GM21367 (cell line): ENCODE measurements around the gene ADCY4.
"Not testable (repeated sequence)": the region's sequence is repeated elsewhere in the genome, so short reads cannot be mapped to it uniquely, and the experiment has no call there.

Experiments
- ATAC-seq: cut with Tn5 transposase; IDR thresholded peaks from one replicate; pipeline ENCODE4 v1.9.1; 2021; ENCODE audit not compliant: unreplicated experiment

ADCY4 gene

GRCh38 chr14:24334431-24335291 lies at the start of gene ADCY4:
Gene ADCY4, minus strand, starts transcription at chr14:24335071. Its CDS starts 419 bp downstream, at chr14:24334652.
- no peak for ATAC-seq

- ATAC-seq, result no peak
These were observed 49.3 kb upstream of the ADCY4 start for GRCh38 chr14:24384169-24384568.

GRCh38 chr14:24382064-24382371 lies 47.1 kb upstream of the ADCY4 start:
- no peak for ATAC-seq

- no peak for ATAC-seq
These were observed 46.6 kb upstream of the ADCY4 start for GRCh38 chr14:24381363-24382063.

GRCh38 chr14:24379907-24380730 lies 45.2 kb upstream of the ADCY4 start:
- no peak for ATAC-seq

GRCh38 chr14:24378981-24379906 lies 44.4 kb upstream of the ADCY4 start:
- no peak for ATAC-seq

GRCh38 chr14:24378327-24378726 lies 43.5 kb upstream of the ADCY4 start:
- no peak for ATAC-seq

- ATAC-seq, result no peak
These were observed 42.8 kb upstream of the ADCY4 start for GRCh38 chr14:24377657-24378056.

- ATAC-seq, result no peak
These were observed 42.3 kb upstream of the ADCY4 start for GRCh38 chr14:24377126-24377525.

GRCh38 chr14:24376448-24377070 lies 41.7 kb upstream of the ADCY4 start:
- no peak for ATAC-seq

GRCh38 chr14:24372701-24373416 lies 38.0 kb upstream of the ADCY4 start:
- ATAC-seq, result no peak

GRCh38 chr14:24371605-24372004 lies 36.7 kb upstream of the ADCY4 start:
- ATAC-seq, result not testable (repeated sequence)

- no peak for ATAC-seq
These were observed 35.9 kb upstream of the ADCY4 start for GRCh38 chr14:24370748-24371147.

- no peak for ATAC-seq
These were observed 35.2 kb upstream of the ADCY4 start for GRCh38 chr14:24369907-24370687.

- ATAC-seq, result no peak
These were observed 34.6 kb upstream of the ADCY4 start for GRCh38 chr14:24369463-24369862.

- ATAC-seq, result no peak
These were observed 33.8 kb upstream of the ADCY4 start for GRCh38 chr14:24368562-24369252.

GRCh38 chr14:24368212-24368561 lies 33.3 kb upstream of the ADCY4 start:
- ATAC-seq, result no peak
